ENCODE results near the gene COPS9.

Gene COPS9

DNA sequence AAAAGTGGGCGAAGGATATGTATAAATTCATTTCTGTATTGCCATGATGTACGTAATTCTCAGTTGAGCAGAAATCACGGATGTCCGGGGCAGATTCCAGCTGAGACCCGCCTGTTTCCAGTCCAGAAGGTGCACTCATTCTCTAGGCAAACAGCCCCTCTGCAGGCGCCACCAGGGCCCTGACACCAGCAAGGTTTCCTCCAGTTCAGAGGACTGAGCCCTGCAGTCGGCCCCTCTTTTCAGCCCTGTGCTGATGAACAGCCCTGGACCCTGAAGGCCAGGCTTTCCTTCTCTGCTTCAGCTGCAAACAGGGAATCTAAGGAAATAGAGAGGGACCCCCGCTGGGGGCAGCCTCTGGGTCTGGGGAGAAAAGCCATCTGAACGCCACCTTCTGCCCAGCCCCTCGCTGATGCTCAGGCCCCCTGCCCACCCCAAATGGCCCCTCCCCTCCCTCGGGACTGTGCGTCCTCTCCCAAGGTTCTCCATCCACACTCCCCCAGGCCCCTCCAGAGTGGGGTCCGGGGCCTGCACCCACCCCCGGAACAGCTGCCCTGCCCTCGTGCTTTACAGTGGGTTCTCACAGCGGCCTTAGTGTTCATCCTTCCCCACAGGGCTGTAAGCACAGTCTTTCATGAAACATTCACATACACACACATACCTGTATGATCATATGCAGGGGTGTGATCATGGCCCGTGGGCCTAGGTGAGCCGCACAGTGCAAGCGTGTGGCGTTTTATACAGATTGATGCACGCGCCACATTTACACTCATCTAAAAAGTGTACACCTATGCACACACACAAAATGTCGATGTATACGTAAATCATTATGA, 12.1 kb downstream of the COPS9 start:
- Histone ChIP-seq H3K27me3 (replicated peaks; ENCODE audit: control insufficient read depth, insufficient read depth, low read length) (no peaks in the 10 kb centered on the region), H3K36me3 (ENCODE audit: control insufficient read depth, insufficient read depth, low read length) (peaks cover 7% of the 10 kb centered on the region), H3K4me3 (replicated peaks; ENCODE audit: low read depth, low read length) (no peak overlapping the region)
- no peak for DNase-seq (ENCODE audit: extremely low read depth, insufficient read length)
- TF ChIP-seq, protein P1, sequence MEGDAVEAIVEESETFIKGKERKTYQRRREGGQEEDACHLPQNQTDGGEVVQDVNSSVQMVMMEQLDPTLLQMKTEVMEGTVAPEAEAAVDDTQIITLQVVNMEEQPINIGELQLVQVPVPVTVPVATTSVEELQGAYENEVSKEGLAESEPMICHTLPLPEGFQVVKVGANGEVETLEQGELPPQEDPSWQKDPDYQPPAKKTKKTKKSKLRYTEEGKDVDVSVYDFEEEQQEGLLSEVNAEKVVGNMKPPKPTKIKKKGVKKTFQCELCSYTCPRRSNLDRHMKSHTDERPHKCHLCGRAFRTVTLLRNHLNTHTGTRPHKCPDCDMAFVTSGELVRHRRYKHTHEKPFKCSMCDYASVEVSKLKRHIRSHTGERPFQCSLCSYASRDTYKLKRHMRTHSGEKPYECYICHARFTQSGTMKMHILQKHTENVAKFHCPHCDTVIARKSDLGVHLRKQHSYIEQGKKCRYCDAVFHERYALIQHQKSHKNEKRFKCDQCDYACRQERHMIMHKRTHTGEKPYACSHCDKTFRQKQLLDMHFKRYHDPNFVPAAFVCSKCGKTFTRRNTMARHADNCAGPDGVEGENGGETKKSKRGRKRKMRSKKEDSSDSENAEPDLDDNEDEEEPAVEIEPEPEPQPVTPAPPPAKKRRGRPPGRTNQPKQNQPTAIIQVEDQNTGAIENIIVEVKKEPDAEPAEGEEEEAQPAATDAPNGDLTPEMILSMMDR (IDR thresholded peaks at IDR 0.05; ENCODE audit: insufficient read depth, low read length, poor library complexity, severe bottlenecking), result no peak

DNA sequence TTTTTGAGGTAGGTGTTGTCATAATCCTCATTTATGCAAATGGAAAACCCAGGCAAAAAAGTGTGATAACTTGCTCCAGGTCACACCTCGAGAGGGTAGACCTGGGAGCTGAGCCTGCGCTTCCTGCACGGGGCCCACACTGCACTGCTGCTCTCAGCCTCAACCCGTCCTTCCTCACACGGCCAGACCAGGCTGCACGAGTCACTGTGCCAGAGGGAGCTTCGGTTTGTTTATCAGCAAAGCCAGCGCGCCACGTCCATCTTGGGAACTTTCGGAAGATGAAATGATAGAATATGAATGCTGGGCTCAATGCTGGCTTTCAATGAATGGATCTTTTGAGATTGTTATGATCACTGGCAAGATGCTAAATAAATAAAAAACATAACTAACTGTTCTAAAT, 14.4 kb downstream of the COPS9 start:
- no peak for DNase-seq (ENCODE audit: extremely low read depth, insufficient read length)
- Histone ChIP-seq H3K36me3 (ENCODE audit: control insufficient read depth, insufficient read depth, low read length) (no peaks in the 10 kb centered on the region; the same call in 1 of the 2 replicates), H3K27me3 (replicated peaks; ENCODE audit: control insufficient read depth, insufficient read depth, low read length) (no peaks in the 10 kb centered on the region), H3K4me3 (replicated peaks; ENCODE audit: low read depth, low read length) (no peak overlapping the region)
- TF ChIP-seq, protein P1 (IDR thresholded peaks at IDR 0.05; ENCODE audit: insufficient read depth, low read length, poor library complexity, severe bottlenecking), result no peak

DNA sequence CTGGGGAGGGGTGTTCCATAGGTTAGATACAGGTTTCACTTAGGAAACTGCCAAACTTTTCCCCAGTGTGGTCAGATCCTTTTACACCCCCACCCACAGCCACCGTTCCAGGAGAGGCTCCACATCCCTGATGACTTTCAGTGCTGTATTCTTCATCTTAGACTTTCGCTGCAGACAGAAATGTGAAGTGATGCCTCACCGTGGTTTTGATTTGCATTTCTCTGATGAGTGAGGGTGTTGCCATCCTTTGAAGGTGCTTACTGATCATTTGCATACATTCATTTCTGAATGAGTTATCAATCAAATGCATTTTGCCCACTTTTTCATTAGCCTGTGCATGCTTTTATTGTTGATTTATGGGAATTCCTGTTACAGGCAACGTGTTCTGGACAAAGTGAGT, 14.9 kb downstream of the COPS9 start:
- H3K36me3 ChIP-seq (ENCODE audit: control insufficient read depth, insufficient read depth, low read length), result no peaks in the 10 kb centered on the region; the same call in 1 of the 2 replicates
- H3K4me3 ChIP-seq (replicated peaks; ENCODE audit: low read depth, low read length), result no peak overlapping the region
- H3K27me3 ChIP-seq (replicated peaks; ENCODE audit: control insufficient read depth, insufficient read depth, low read length), result no peaks in the 10 kb centered on the region
- DNase-seq (ENCODE audit: extremely low read depth, insufficient read length), result no peak
- TF ChIP-seq, protein P1 (IDR thresholded peaks at IDR 0.05; ENCODE audit: insufficient read depth, low read length, poor library complexity, severe bottlenecking), result no peak

DNA sequence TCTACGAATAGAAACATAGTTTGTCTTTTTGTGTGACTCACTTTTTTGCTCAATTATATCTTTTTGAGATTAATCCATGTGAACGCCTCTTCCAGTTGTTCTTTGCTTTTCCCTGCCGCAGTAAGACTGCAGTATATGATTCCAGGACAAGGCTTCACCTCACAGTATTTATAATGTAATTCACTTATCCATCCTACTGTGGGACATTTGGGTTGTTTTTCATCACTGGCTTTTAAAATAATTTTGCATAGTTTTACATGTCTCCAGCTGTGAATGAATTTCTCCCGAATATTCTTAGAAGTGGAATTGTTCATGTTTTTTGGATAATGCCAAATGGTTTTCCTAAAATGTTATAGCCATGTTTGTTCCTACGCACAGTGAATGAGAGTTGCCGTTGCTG, 21.9 kb downstream of the COPS9 start:
- no peak for DNase-seq (ENCODE audit: extremely low read depth, insufficient read length)
- no peaks in the 10 kb centered on the region; the same call in 1 of the 2 replicates for H3K27me3 ChIP-seq (replicated peaks; ENCODE audit: control insufficient read depth, insufficient read depth, low read length)
- H3K4me3 ChIP-seq (replicated peaks; ENCODE audit: low read depth, low read length), result no peak overlapping the region
- TF ChIP-seq, protein P1 (IDR thresholded peaks at IDR 0.05; ENCODE audit: insufficient read depth, low read length, poor library complexity, severe bottlenecking), result no peak
- H3K36me3 ChIP-seq (ENCODE audit: control insufficient read depth, insufficient read depth, low read length), result no peaks in the 10 kb centered on the region

DNA sequence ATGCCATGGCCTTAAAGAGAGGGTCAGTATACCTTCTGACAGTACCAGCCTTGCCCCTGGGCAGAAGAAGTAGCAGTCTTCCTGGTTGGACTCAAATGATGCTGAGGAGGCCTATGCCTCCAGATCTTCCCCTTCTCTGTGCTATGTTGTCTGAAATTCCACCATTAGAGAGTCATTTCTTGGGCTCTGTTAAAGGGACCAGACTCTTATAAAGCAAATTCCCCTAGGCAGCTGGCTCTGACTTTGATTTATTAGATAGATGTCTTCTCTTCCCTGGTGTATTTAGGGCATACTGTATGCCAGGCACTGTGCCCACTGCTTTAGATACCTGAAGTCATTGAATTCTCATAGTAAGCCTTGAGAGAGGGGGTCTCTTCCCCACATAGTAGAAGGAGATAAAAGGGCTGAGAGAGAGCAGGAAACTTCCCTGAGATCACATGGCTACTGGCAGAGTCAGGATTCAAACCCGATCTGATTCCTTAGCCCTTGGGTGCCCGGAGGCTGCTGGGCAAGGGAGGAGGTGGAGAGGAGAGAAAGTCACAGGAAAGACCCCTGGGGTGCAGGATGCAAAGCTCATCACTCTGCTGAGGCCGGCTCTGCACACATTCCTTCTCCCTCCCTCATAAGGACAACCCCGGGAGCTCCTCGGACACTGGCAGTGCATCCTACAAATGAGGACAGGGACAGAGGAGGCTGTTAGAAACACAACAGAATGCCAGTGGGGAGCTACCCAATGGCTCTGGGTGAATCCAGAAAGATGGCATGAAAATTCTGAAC, 23.0 kb downstream of the COPS9 start:
- Histone ChIP-seq H3K27me3 (replicated peaks; ENCODE audit: control insufficient read depth, insufficient read depth, low read length) (no peaks in the 10 kb centered on the region; the same call in 1 of the 2 replicates), H3K4me3 (replicated peaks; ENCODE audit: low read depth, low read length) (no peak overlapping the region), H3K36me3 (ENCODE audit: control insufficient read depth, insufficient read depth, low read length) (no peaks in the 10 kb centered on the region)
- DNase-seq (ENCODE audit: extremely low read depth, insufficient read length), result no peak
- TF ChIP-seq, protein P1 (IDR thresholded peaks at IDR 0.05; ENCODE audit: insufficient read depth, low read length, poor library complexity, severe bottlenecking), result no peak
